GM19025 (cell line): Measurements from ENCODE around the gene SKOR2.

ENCODE experiments used
- ATAC-seq: cut with Tn5 transposase; IDR thresholded peaks from one replicate; pipeline ENCODE4 v1.9.1; 2021; ENCODE audit warnings: mild to moderate bottlenecking, low read depth, moderate library complexity; ENCODE audit not compliant: unreplicated experiment

The SKOR2 gene

GRCh38 chr18:47260120-47260923, 8.9 kb upstream of the SKOR2 start:
- ATAC-seq: no peak

- no peak for ATAC-seq
Observed at GRCh38 chr18:47254341-47254939, 3.0 kb upstream of the SKOR2 start.

- no peak for ATAC-seq
Observed at GRCh38 chr18:47253101-47253654, 1.7 kb upstream of the SKOR2 start.

- ATAC-seq: no peak
Observed at GRCh38 chr18:47250391-47251046, 941 bp downstream of the SKOR2 start.

- no peak for ATAC-seq
Observed at GRCh38 chr18:47249314-47249981, 2.0 kb downstream of the SKOR2 start.

- ATAC-seq: no peak
Observed at GRCh38 chr18:47248604-47249313, 2.7 kb downstream of the SKOR2 start.

- ATAC-seq: no peak
Observed at GRCh38 chr18:47248115-47248603, 3.3 kb downstream of the SKOR2 start.

GRCh38 chr18:47247416-47248114, 3.9 kb downstream of the SKOR2 start:
- ATAC-seq: no peak

- ATAC-seq: no peak
Observed at GRCh38 chr18:47247036-47247415, 4.4 kb downstream of the SKOR2 start.

GRCh38 chr18:47246027-47246971, 5.2 kb downstream of the SKOR2 start:
- ATAC-seq: no peak

- no peak for ATAC-seq
Observed at GRCh38 chr18:47244086-47244485, 7.4 kb downstream of the SKOR2 start.

- no peak for ATAC-seq
Observed at GRCh38 chr18:47235096-47235495, 16.4 kb downstream of the SKOR2 start.

- no peak for ATAC-seq
Observed at GRCh38 chr18:47226660-47227059, 24.8 kb downstream of the SKOR2 start.

- no peak for ATAC-seq
Observed at GRCh38 chr18:47215554-47216138, 35.8 kb downstream of the SKOR2 start.

GRCh38 chr18:47209171-47209570, 42.3 kb downstream of the SKOR2 start:
- no peak for ATAC-seq

GRCh38 chr18:47206945-47207637, 44.4 kb downstream of the SKOR2 start:
- ATAC-seq: no peak

GRCh38 chr18:47204908-47205522, 46.4 kb downstream of the SKOR2 start:
- no peak for ATAC-seq
